22Rv1 (cell line): ENCODE measurements around the gene CLIC3.

Experiments used
- ZFX ChIP-seq: fragments of 450-650 bp; IDR thresholded peaks from 2 replicates; pipeline ENCODE4 v1.6.1; 2017; ENCODE audit warnings: antibody characterized with exemption, borderline replicate concordance
- TF ChIP-seq, protein P1 (sequence below): fragments of 450-650 bp; IDR thresholded peaks from 2 replicates; pipeline ENCODE4 v1.5.1; 2017; ENCODE audit warnings: mild to moderate bottlenecking

GRCh38 chr9:137030006-137030405, 33.6 kb upstream of the CLIC3 start:
- TF ChIP-seq, protein P1, sequence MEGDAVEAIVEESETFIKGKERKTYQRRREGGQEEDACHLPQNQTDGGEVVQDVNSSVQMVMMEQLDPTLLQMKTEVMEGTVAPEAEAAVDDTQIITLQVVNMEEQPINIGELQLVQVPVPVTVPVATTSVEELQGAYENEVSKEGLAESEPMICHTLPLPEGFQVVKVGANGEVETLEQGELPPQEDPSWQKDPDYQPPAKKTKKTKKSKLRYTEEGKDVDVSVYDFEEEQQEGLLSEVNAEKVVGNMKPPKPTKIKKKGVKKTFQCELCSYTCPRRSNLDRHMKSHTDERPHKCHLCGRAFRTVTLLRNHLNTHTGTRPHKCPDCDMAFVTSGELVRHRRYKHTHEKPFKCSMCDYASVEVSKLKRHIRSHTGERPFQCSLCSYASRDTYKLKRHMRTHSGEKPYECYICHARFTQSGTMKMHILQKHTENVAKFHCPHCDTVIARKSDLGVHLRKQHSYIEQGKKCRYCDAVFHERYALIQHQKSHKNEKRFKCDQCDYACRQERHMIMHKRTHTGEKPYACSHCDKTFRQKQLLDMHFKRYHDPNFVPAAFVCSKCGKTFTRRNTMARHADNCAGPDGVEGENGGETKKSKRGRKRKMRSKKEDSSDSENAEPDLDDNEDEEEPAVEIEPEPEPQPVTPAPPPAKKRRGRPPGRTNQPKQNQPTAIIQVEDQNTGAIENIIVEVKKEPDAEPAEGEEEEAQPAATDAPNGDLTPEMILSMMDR: no peak
- no peak for TF ChIP-seq ZFX
